Measurements from ENCODE around the gene UTP14A. TPM values are rescaled to one million over a fixed set of nuclear protein-coding genes. Genes with fewer than 3 reads are reported as not detected.
A peak's percentile ranks its signal among the peaks of the same experiment; 100 is the strongest.

UTP14A gene
- total and polyA plus RNA-seq, 2 donors from 2014 or later = 7.7 to 15.3 TPM

DNA sequence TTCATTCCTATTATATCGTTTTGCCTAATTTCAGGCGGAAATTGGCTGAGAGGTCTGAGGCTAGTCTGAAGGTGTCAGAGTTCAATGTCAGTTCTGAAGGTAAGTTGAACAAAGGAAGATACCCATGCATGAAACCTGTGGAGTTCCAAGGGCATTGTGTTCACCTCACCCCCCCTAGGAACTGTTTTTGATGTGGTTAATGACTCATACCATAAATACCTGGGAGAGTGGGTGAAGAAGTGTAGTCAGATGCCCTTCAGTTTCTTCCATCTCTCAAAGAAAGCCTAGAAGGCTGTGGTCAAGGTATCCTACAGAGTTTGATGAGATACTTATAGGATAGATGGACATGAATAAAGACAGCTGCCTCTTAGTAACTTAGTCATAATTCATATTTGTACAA lies 2.7 kb downstream of the UTP14A start:
- H3K9me3 ChIP-seq (ENCODE audit: control insufficient read depth in 2 of 3, insufficient read depth in 1 of 3, low read length in 3 of 3) = no peaks in the 10 kb centered on the region
- peaks cover 0 to 15% (median 2%) of the 10 kb centered on the region in 3 donors for H3K36me3 ChIP-seq (ENCODE audit: control insufficient read depth in 2 of 3, insufficient read depth in 3 of 3, low read length in 3 of 3)
- FAIRE-seq = no peak
- intact Hi-C loops (cut with DNase I) = no loop called here
- no peak for DNase-seq
- no peaks in the 10 kb centered on the region for H3K4me1 ChIP-seq (ENCODE audit: control insufficient read depth in 2 of 3, insufficient read depth in 2 of 3, low read depth in 1 of 3, low read length in 3 of 3)
- H3K27me3 ChIP-seq (ENCODE audit: control insufficient read depth, insufficient read depth, low read length) = no peaks in the 10 kb centered on the region
- no peak overlapping the region for H3K27ac ChIP-seq (ENCODE audit: low read depth in 2 of 2, low read length in 2 of 2)
- no peak overlapping the region for H3K4me3 ChIP-seq (ENCODE audit: low read length in 3 of 3)
- no peak overlapping the region for H3K9ac ChIP-seq (ENCODE audit: low read length in 3 of 3)
- TF ChIP-seq, protein P1, sequence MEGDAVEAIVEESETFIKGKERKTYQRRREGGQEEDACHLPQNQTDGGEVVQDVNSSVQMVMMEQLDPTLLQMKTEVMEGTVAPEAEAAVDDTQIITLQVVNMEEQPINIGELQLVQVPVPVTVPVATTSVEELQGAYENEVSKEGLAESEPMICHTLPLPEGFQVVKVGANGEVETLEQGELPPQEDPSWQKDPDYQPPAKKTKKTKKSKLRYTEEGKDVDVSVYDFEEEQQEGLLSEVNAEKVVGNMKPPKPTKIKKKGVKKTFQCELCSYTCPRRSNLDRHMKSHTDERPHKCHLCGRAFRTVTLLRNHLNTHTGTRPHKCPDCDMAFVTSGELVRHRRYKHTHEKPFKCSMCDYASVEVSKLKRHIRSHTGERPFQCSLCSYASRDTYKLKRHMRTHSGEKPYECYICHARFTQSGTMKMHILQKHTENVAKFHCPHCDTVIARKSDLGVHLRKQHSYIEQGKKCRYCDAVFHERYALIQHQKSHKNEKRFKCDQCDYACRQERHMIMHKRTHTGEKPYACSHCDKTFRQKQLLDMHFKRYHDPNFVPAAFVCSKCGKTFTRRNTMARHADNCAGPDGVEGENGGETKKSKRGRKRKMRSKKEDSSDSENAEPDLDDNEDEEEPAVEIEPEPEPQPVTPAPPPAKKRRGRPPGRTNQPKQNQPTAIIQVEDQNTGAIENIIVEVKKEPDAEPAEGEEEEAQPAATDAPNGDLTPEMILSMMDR (IDR thresholded peaks at IDR 0.05; ENCODE audit: borderline replicate concordance, extremely low read depth, insufficient read depth) = no peak

DNA sequence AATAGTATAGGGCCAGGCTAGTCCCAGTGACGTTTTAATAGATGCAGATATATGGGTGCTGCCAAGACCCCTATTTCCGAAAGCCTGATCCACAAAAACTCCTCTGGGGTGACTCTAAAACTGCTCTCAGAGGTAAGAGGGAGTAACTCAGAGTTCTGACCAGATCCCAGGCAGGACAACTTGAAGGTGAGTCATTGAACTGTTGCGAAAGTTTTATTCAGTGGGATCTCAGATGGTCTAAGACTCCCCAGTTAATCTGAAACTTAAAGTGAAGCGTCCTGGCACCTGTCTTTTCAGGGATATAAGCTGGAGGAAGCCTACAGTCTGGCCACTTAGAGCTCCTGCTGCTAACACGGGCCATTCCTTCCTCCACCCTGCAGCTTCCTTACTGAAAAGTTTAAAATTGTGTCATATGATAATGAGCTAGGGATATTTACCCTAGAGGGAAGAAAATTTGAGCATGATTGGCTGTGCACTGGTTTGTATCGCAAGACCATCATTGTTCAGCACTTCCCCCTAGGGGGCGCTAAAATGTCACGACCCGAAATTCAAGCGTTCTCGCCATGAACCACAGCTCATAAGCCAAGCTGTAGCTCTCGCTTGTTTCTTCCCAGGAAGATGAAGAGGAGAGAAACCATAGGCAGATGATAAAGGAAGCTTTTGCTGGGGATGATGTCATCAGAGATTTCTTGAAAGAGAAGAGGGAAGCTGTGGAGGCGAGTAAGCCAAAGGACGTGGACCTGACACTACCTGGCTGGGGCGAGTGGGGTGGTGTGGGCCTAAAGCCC lies 19.5 kb downstream of the UTP14A start:
- intact Hi-C loops (cut with DNase I) = no loop called here
- Histone ChIP-seq H3K27me3 (ENCODE audit: control insufficient read depth, insufficient read depth, low read length) (no peaks in the 10 kb centered on the region), H3K36me3 (ENCODE audit: control insufficient read depth in 2 of 3, insufficient read depth in 3 of 3, low read length in 3 of 3) (peaks cover 0 to 15% (median 0%) of the 10 kb centered on the region in 3 donors), H3K4me1 (ENCODE audit: control insufficient read depth in 2 of 3, insufficient read depth in 2 of 3, low read depth in 1 of 3, low read length in 3 of 3) (no peaks in the 10 kb centered on the region), H3K9me3 (ENCODE audit: control insufficient read depth in 2 of 3, insufficient read depth in 1 of 3, low read length in 3 of 3) (no peaks in the 10 kb centered on the region), H3K4me3 (ENCODE audit: low read length in 3 of 3) (no peak overlapping the region), H3K27ac (ENCODE audit: low read depth in 2 of 2, low read length in 2 of 2) (no peak overlapping the region), H3K9ac (ENCODE audit: low read length in 3 of 3) (no peak overlapping the region)
- DNase-seq = peak in 4 of 5 donors; percentile 72 to 86 (median 80)
- no peak for FAIRE-seq
- TF ChIP-seq, protein P1 (IDR thresholded peaks at IDR 0.05; ENCODE audit: borderline replicate concordance, extremely low read depth, insufficient read depth) = peak; percentile 69

DNA sequence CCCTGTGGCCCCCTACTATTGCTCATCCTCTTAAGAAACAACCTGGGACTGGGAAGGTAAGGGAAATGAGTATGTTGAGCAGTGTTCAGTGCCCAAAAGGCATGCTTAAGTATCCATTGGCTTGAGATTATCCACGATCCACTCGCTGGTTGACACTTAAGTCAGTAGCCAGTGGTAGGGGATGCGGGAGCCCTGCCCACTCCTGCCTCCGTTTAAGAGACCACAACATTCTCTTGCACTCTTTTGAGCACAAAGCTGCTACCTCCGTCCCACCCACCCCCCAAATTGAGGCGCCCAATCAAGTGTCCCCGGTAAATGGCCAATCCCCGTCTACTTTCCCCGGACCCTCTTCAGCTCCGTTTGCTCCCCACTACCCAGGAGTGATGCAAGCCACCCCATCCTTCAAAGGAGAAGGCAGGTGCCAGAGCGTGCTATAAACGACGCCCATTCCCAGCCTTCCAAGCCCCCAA lies 25.0 kb downstream of the UTP14A start:
- TF ChIP-seq, protein P1 (IDR thresholded peaks at IDR 0.05; ENCODE audit: borderline replicate concordance, extremely low read depth, insufficient read depth) = no peak
- peak in 1 of 5 donors; percentile 19 for DNase-seq
- peak overlapping the region; percentile 56 to 66 (median 60) for H3K4me3 ChIP-seq (ENCODE audit: low read length in 3 of 3)
- H3K36me3 ChIP-seq (ENCODE audit: control insufficient read depth in 2 of 3, insufficient read depth in 3 of 3, low read length in 3 of 3) = peaks cover 0 to 3% (median 0%) of the 10 kb centered on the region in 3 donors
- no peaks in the 10 kb centered on the region for H3K4me1 ChIP-seq (ENCODE audit: control insufficient read depth in 2 of 3, insufficient read depth in 2 of 3, low read depth in 1 of 3, low read length in 3 of 3)
- peak overlapping the region in 1 of 3 donors; percentile 26 for H3K9ac ChIP-seq (ENCODE audit: low read length in 3 of 3)
- H3K27me3 ChIP-seq (ENCODE audit: control insufficient read depth, insufficient read depth, low read length) = no peaks in the 10 kb centered on the region
- H3K9me3 ChIP-seq (ENCODE audit: control insufficient read depth in 2 of 3, insufficient read depth in 1 of 3, low read length in 3 of 3) = no peaks in the 10 kb centered on the region
- no peak for FAIRE-seq
- intact Hi-C loops (cut with DNase I) = no loop called here
- peak overlapping the region; percentile 67 to 77 for H3K27ac ChIP-seq (ENCODE audit: low read depth in 2 of 2, low read length in 2 of 2)

All from kidney (tissue), 14 donors.